GM13976 (cell line): ENCODE results near the gene SF3A2.

ENCODE experiments used
- DNase-seq: peaks from one replicate; pipeline ENCODE4 v3.0.0; 2012; ENCODE audit warnings: low spot score
- CTCF ChIP-seq: IDR thresholded peaks from 2 replicates; pipeline ENCODE4 v1.5.1; 2012; ENCODE audit warnings: borderline replicate concordance, mild to moderate bottlenecking; ENCODE audit not compliant: insufficient read depth; ENCODE audit errors: extremely low read depth, missing control alignments, control extremely low read depth
- in situ Hi-C: fragments of 300-500 bp; cut with MboI; formaldehyde crosslinking; loops from one replicate; pipeline ENCODE4 v1.12.0; 2022; ENCODE audit warnings: low sequenced_read_pairs, mixed read lengths, inconsistent platforms; ENCODE audit not compliant: unreplicated experiment

SF3A2 gene

GRCh38 chr19:2236314-2237050 lies at the start of gene SF3A2, which contains the start of gene PLEKHJ1:
SF3A2 (plus strand) TSS chr19:2236824; CDS start chr19:2243419, 6,595 bp downstream.
PLEKHJ1 (minus strand) TSS chr19:2236329; CDS start chr19:2236248, 81 bp downstream.
- in situ Hi-C loops: no loop called here
- DNase-seq: peak; percentile 99
- TF ChIP-seq CTCF: peak; percentile 99

GRCh38 chr19:2187159-2187558 lies 49.5 kb upstream of the SF3A2 start:
- TF ChIP-seq CTCF: no peak
- in situ Hi-C loops: no loop called here
- no peak for DNase-seq

- in situ Hi-C loops: no loop called here
- DNase-seq: no peak
- no peak for TF ChIP-seq CTCF
Observed at GRCh38 chr19:2188708-2189385, 47.8 kb upstream of the SF3A2 start.

GRCh38 chr19:2189880-2190279 lies 46.7 kb upstream of the SF3A2 start:
- in situ Hi-C loops: no loop called here
- no peak for DNase-seq
- TF ChIP-seq CTCF: no peak

- in situ Hi-C loops: no loop called here
- no peak for TF ChIP-seq CTCF
- DNase-seq: no peak
Observed at GRCh38 chr19:2190848-2191455, 45.7 kb upstream of the SF3A2 start.

GRCh38 chr19:2191456-2192310 lies 44.9 kb upstream of the SF3A2 start:
- TF ChIP-seq CTCF: no peak
- in situ Hi-C loops: no loop called here
- no peak for DNase-seq
